Inflammatory macrophage treated with lipopolysaccharide for 1 hour (primary cell): ENCODE measurements around the gene PNLIPRP3.

Experiments used
- DNase-seq, 2 donors: peaks; one replicate each; pipeline ENCODE4 v3.0.0-alpha.2; 2020 to 2022

PNLIPRP3 gene

GRCh38 chr10:116511365-116511764 is 83.7 kb downstream of the PNLIPRP3 start:
- no peak for DNase-seq

- DNase-seq: peak; percentile 12 to 72
These were observed 94.0 kb downstream of the PNLIPRP3 start for GRCh38 chr10:116521424-116522290.

GRCh38 chr10:116522803-116523381 is 95.2 kb downstream of the PNLIPRP3 start:
- DNase-seq: no peak

GRCh38 chr10:116524736-116525135 is 97.1 kb downstream of the PNLIPRP3 start:
- DNase-seq: no peak

- no peak for DNase-seq
These were observed 98.6 kb downstream of the PNLIPRP3 start for GRCh38 chr10:116526219-116526618.
